ENCODE measurements around the gene AJAP1.

DNA sequence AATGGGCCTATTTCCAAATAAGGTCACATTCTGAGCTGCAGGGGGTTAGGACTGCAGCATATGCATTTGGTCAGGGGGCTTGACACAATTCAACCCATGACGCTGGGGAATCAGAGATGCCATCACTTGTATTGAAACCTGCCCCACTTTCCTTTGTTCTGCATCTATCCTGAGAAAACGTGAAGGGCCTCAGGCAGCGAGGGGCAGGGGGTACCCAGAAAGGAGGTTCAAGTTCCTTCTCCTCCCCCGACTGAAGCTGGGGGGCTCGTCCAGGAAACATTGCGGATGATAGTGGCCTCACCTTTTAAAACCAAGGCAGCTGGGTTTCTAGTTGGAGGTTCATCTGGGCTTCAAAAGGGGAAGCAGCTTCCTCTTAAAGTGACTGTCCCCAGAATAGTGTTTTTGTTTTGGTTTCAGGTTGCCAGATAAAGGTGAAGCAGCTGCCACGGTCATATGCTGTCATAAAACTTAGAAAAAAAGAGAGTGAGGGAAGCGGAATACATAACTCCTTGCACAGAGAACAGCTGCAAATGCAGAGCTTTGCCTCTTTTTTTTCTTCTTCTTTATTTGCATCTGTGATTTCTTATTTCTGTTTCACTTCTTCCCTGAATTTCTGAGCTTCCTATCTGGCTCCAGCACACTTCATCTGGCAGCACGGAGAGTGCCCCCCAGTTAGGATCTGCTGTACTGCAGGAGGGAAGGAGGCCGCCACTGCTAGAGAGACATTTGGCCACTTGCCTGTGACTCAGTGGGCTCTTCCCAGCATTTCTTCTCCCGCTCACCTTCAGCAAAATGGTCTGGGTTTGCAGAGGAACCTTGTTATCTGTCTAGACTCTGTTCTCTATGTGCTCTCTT, 142.0 kb downstream of the AJAP1 start:
- TF ChIP-seq, protein P1, sequence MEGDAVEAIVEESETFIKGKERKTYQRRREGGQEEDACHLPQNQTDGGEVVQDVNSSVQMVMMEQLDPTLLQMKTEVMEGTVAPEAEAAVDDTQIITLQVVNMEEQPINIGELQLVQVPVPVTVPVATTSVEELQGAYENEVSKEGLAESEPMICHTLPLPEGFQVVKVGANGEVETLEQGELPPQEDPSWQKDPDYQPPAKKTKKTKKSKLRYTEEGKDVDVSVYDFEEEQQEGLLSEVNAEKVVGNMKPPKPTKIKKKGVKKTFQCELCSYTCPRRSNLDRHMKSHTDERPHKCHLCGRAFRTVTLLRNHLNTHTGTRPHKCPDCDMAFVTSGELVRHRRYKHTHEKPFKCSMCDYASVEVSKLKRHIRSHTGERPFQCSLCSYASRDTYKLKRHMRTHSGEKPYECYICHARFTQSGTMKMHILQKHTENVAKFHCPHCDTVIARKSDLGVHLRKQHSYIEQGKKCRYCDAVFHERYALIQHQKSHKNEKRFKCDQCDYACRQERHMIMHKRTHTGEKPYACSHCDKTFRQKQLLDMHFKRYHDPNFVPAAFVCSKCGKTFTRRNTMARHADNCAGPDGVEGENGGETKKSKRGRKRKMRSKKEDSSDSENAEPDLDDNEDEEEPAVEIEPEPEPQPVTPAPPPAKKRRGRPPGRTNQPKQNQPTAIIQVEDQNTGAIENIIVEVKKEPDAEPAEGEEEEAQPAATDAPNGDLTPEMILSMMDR (IDR thresholded peaks at IDR 0.05), result no peak
- no peak for TF ChIP-seq EZH2 (IDR thresholded peaks at IDR 0.05; ENCODE audit: borderline replicate concordance, insufficient read depth, low read depth, low read length, poor library complexity, severe bottlenecking)

Measured in B cell (primary cell).